SU-DHL-6 (cell line): ENCODE measurements around the gene PHF1.
A peak's percentile ranks its signal among the peaks of the same experiment; 100 is the strongest.
"Not testable (repeated sequence)": the region's sequence is repeated elsewhere in the genome, so short reads cannot be mapped to it uniquely, and the experiment has no call there.

ENCODE experiments used
- H2AFZ ChIP-seq: fragments of 200-600 bp; sonication (generic); 2 replicates; pipeline ENCODE4 v1.6.1; 2014; ENCODE audit warnings: low read depth, mild to moderate bottlenecking, moderate library complexity, mixed read lengths, antibody characterized with exemption, low read length; ENCODE audit not compliant: severe bottlenecking
- H3F3A ChIP-seq: fragments of 200-600 bp; shearing (Covaris generic); 2 replicates; pipeline ENCODE4 v1.6.0; 2016; ENCODE audit warnings: antibody characterized with exemption, mild to moderate bottlenecking; ENCODE audit not compliant: insufficient read depth
- H3K27ac ChIP-seq: fragments of 200-600 bp; sonication (generic); 2 replicates; pipeline ENCODE4 v1.5.1; 2016; ENCODE audit warnings: low read depth, mild to moderate bottlenecking, low read length, moderate library complexity, mixed read lengths
- H3K27me3 ChIP-seq: fragments of 200-600 bp; sonication (generic), shearing (Covaris generic); 2 replicates; pipeline ENCODE4 v1.6.0; 2014; ENCODE audit warnings: mild to moderate bottlenecking, low read length
- H3K36me3 ChIP-seq: fragments of 200-600 bp; sonication (generic); 2 replicates; pipeline ENCODE4 v1.6.1; 2014; ENCODE audit warnings: mild to moderate bottlenecking, low read length, mixed read lengths
- H3K4me2 ChIP-seq: fragments of 300-600, 200-600 bp; shearing (Covaris generic), sonication (generic); 2 replicates; pipeline ENCODE4 v1.6.0; 2014; ENCODE audit warnings: low read length, low read depth, mild to moderate bottlenecking; ENCODE audit not compliant: poor library complexity, severe bottlenecking
- H3K4me3 ChIP-seq: fragments of 200-600 bp; sonication (generic); 2 replicates; pipeline ENCODE4 v1.5.1; 2014; ENCODE audit warnings: antibody characterized with exemption, low read length, mild to moderate bottlenecking, mixed read lengths; ENCODE audit not compliant: insufficient read depth, poor library complexity, severe bottlenecking
- H3K79me2 ChIP-seq: fragments of 200-600 bp; sonication (generic); 2 replicates; pipeline ENCODE4 v1.6.1; 2014; ENCODE audit warnings: mild to moderate bottlenecking, low read length, moderate library complexity; ENCODE audit not compliant: insufficient read depth
- H3K9ac ChIP-seq: fragments of 200-600 bp; sonication (generic); 2 replicates; pipeline ENCODE4 v1.7.0; 2014; ENCODE audit warnings: mild to moderate bottlenecking, low read length
- H3K9me2 ChIP-seq: fragments of 200-600 bp; sonication (generic); replicated peaks from 2 replicates; pipeline ENCODE4 v1.6.1; 2014; ENCODE audit warnings: low read length; ENCODE audit not compliant: insufficient read depth
- H3K9me3 ChIP-seq: fragments of 200-600 bp; sonication (generic); 2 replicates; pipeline ENCODE4 v1.6.1; 2014; ENCODE audit warnings: low read length, mixed read lengths; ENCODE audit not compliant: insufficient read depth
- H4K20me1 ChIP-seq: fragments of 200-600 bp; sonication (generic); 2 replicates; pipeline ENCODE4 v1.6.1; 2014; ENCODE audit warnings: low read depth, mild to moderate bottlenecking, antibody characterized with exemption, low read length, moderate library complexity, mixed read lengths
- EZH2phosphoT487 ChIP-seq: fragments of 200-600 bp; sonication (generic), shearing (Covaris generic); conservative IDR thresholded peaks from 2 replicates; pipeline ENCODE4 v1.6.1; 2018; ENCODE audit warnings: mild to moderate bottlenecking, antibody characterized with exemption, low read length, moderate library complexity, mixed read lengths
- TF ChIP-seq, protein P1 (sequence below): fragments of 200-600 bp; sonication (generic); IDR thresholded peaks from one replicate; pipeline ENCODE4 v1.5.1; 2017; ENCODE audit warnings: antibody characterized with exemption, mild to moderate bottlenecking, low read length, moderate library complexity; ENCODE audit not compliant: insufficient read depth, poor library complexity, severe bottlenecking

PHF1 gene

DNA sequence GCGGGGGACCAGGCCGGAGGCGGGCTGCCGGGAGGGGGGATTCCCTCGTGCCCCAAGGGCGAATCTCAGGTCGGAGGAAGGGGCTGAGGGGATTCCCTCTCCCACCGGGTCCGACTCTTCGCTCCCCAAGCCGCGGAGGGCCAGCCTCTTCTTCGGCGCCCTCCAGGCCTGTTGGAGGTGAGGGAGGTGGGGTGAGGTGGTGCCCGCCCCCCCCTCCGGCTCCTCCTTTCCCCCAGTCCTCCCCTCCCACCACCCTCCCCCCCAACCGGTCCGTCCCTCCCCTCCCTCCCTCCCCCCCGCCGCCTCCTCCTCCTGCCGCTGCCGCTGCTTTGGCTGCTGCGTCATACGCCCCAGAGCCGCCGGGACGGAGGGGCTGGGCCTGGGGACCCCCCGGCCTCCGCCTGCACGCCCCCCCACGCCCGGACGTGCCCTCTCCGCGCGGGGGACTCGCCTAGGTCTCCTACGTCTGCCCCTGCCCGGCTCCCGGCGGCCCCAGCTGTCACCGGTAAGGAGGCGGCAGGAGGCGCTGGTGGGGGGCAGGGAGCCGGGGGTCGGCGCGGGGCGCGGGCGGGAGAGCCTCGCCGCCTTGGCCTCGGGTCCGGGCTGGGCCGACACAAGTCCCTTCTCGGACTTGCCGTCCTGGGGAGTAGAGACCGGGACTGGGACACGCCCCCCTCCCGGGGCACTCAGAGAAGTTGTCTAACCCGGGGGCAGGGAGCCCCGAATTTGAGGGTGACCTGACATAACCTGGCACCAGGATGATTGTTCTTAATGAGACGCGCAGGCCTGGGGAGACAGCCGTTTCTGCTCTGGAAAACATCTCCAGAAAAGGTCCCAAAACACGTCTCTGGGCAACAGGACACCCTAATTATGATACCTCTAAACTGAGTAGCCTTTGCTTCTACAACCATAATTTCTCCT is at the start of gene PHF1:
TSS of gene PHF1 (plus strand) at position 304 of the 921 bp plus-strand sequence. CDS start 1,250 bp downstream, outside the sequence.
- H3K79me2 ChIP-seq, result peaks cover 4% of the 10 kb centered on the region; the same call in 1 of the 2 replicates
- H2AFZ ChIP-seq, result peak within 1 kb of the TSS; percentile 35
- H3K9ac ChIP-seq, result peak within 1 kb of the TSS; percentile 79
- TF ChIP-seq, protein P1, sequence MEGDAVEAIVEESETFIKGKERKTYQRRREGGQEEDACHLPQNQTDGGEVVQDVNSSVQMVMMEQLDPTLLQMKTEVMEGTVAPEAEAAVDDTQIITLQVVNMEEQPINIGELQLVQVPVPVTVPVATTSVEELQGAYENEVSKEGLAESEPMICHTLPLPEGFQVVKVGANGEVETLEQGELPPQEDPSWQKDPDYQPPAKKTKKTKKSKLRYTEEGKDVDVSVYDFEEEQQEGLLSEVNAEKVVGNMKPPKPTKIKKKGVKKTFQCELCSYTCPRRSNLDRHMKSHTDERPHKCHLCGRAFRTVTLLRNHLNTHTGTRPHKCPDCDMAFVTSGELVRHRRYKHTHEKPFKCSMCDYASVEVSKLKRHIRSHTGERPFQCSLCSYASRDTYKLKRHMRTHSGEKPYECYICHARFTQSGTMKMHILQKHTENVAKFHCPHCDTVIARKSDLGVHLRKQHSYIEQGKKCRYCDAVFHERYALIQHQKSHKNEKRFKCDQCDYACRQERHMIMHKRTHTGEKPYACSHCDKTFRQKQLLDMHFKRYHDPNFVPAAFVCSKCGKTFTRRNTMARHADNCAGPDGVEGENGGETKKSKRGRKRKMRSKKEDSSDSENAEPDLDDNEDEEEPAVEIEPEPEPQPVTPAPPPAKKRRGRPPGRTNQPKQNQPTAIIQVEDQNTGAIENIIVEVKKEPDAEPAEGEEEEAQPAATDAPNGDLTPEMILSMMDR, result peak; percentile 26
- no peak for TF ChIP-seq EZH2phosphoT487
- peak within 1 kb of the TSS; percentile 90 for H3K4me2 ChIP-seq
- H3K27me3 ChIP-seq, result no peaks in the 10 kb centered on the region
- H3K9me3 ChIP-seq, result no peaks in the 10 kb centered on the region
- no peaks in the 10 kb centered on the region for H3K9me2 ChIP-seq
- H3F3A ChIP-seq, result peaks cover 68% of the 10 kb centered on the region
- H3K4me3 ChIP-seq, result peak within 1 kb of the TSS; percentile 72
- H3K27ac ChIP-seq, result peak within 1 kb of the TSS; percentile 85
- H3K36me3 ChIP-seq, result peaks cover 14% of the 10 kb centered on the region; the same call in 1 of the 2 replicates
- no peaks in the 10 kb centered on the region for H4K20me1 ChIP-seq

DNA sequence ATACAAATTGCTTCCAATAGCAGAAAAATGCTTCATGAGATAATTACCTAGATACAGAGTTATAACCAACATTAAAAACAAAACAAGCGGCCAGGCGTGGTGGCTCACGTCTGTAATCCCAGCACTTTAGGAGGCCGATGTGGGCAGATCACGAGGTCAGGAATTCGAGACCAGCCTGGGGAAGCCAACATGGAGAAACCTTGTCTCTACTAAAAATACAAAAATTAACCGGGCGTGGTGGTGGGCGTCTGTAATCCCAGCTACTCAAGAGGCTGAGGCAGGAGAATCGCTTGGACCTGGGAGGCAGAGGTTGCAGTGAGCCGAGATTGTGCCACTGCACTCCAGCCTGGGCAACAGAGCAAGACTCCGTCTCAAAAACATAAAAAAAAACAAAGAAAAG is 47.3 kb upstream of the PHF1 start:
- not testable (repeated sequence) for H3K9me3 ChIP-seq, H3F3A ChIP-seq, H3K9me2 ChIP-seq

DNA sequence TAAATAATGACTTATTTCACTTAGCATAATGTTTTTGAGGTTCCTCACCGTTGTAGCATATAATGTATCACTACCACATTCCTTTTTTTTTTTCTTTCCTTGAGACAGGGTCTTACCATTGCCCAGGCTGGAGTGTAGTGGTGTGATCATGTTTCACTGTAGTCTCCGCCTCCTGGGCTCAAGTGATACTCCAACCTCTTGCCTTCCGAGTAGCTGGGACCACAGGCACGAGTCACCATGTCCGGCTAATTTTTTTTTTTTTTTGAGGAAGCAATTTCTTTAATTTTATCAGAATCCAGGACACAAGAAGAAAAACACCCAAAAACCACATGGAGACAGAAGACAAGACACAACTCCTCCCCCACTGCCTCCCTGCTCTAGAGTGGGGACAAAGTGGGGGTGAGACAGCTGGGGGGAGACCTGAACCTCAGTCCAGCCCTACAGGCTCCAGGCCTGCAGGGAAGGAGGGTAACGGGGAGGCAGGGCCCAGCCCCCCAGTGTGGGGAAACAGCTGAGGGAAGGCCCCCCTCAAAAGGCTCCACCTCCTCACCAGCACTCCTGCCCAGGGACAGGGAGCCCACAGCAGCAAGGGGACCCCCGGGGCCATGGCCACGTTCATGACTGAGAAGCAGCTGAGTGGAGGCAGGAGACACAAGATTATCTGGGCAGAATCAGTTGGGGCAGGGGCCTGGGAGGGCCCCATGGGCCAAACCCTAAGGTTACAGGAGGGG is 46.2 kb upstream of the PHF1 start:
- not testable (repeated sequence) for H4K20me1 ChIP-seq, H3K9me2 ChIP-seq, H3K9me3 ChIP-seq, H3K4me3 ChIP-seq, H3K27me3 ChIP-seq, H3K79me2 ChIP-seq, H3K4me2 ChIP-seq, H2AFZ ChIP-seq, H3K36me3 ChIP-seq, H3F3A ChIP-seq, H3K9ac ChIP-seq, H3K27ac ChIP-seq

More for the DNA sequence above, 47.3 kb upstream of the PHF1 start:
- not testable (repeated sequence) for H3K9ac ChIP-seq, H4K20me1 ChIP-seq, H3K27ac ChIP-seq, H3K36me3 ChIP-seq, H3K4me2 ChIP-seq, H3K4me3 ChIP-seq, H3K79me2 ChIP-seq, H3K27me3 ChIP-seq, H2AFZ ChIP-seq

DNA sequence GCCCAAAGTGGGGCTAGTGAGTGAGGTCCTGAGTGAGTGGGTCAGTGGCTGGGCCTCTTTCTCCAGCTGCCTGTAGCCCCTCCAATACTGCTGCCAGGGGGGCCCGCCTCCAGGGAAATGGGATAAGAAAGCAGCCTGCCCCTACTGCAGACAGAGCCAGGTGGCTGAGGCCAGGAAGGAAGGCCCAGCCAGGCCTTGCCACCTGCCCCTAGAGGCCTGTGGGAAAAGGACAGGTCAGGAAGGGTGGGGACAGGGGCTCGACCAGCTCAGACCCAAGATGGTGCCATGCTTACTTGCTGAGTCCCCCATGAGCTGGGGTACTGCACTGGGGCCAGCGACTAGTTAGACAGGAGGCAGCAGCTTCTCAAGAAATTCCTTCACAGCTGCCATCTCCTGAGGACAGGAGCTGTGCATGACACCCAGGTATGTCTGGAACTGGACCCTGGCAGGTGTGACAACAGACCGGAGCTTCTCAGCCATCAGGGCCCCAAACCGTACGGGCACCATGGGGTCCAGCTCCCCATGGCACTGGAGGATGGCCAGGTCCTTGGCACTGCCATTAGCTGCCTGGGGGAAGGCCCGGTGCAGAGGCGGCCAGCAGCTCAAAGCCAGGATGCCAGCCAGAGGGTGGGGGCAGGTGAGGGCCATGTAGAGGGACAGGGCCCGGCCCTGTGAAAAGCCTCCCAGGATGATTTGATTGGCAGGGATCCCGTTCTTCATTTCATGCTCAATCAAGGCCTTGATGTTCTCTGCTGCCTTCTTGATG is 45.4 kb upstream of the PHF1 start:
- not testable (repeated sequence) for H3K79me2 ChIP-seq, H3K9ac ChIP-seq, H3K36me3 ChIP-seq, H3K9me3 ChIP-seq, H3F3A ChIP-seq, H3K4me3 ChIP-seq, H3K27ac ChIP-seq, H2AFZ ChIP-seq, H4K20me1 ChIP-seq, H3K4me2 ChIP-seq, H3K9me2 ChIP-seq, H3K27me3 ChIP-seq
